Measurements from ENCODE around the gene FREM2.

- TF ChIP-seq, protein P1, sequence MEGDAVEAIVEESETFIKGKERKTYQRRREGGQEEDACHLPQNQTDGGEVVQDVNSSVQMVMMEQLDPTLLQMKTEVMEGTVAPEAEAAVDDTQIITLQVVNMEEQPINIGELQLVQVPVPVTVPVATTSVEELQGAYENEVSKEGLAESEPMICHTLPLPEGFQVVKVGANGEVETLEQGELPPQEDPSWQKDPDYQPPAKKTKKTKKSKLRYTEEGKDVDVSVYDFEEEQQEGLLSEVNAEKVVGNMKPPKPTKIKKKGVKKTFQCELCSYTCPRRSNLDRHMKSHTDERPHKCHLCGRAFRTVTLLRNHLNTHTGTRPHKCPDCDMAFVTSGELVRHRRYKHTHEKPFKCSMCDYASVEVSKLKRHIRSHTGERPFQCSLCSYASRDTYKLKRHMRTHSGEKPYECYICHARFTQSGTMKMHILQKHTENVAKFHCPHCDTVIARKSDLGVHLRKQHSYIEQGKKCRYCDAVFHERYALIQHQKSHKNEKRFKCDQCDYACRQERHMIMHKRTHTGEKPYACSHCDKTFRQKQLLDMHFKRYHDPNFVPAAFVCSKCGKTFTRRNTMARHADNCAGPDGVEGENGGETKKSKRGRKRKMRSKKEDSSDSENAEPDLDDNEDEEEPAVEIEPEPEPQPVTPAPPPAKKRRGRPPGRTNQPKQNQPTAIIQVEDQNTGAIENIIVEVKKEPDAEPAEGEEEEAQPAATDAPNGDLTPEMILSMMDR (conservative IDR thresholded peaks at IDR 0.05; ENCODE audit: low read depth, low read length): no peak
- TF ChIP-seq EZH2 (IDR thresholded peaks at IDR 0.05; ENCODE audit: low read length, unreplicated experiment): no peak
These were observed 24.5 kb upstream of the FREM2 start for GRCh38 chr13:38662362-38662761.

All from PC-3 (cell line).